Measurements from ENCODE around the gene PHB1.

PHB1 gene

GRCh38 chr17:49384951-49385350, 29.7 kb downstream of the PHB1 start:
- no peaks in the 10 kb centered on the region for H3K36me3 ChIP-seq (replicated peaks in 1 of 2; ENCODE audit: control insufficient read depth in 2 of 2, insufficient read depth in 2 of 2, low read length in 2 of 2)
- peaks cover under 1% of the 10 kb centered on the region in 2 donors for H3K4me1 ChIP-seq (ENCODE audit: control insufficient read depth in 2 of 2, insufficient read depth in 1 of 2, low read depth in 1 of 2, low read length in 2 of 2)
- no peak for DNase-seq (ENCODE audit: low spot score)
- H2BK15ac ChIP-seq (ENCODE audit: low read length) = no peak overlapping the region
- no peak overlapping the region for H2BK5ac ChIP-seq (ENCODE audit: low read length)
- no peaks in the 10 kb centered on the region for H3K9me3 ChIP-seq (replicated peaks in 1 of 2; ENCODE audit: control insufficient read depth in 2 of 2, insufficient read depth in 1 of 2, low read depth in 1 of 2, low read length in 2 of 2)
- no peaks in the 10 kb centered on the region for H3K79me1 ChIP-seq (ENCODE audit: low read depth, low read length)
- no peak overlapping the region for H3K4me2 ChIP-seq (ENCODE audit: insufficient read depth, low read length, poor library complexity, severe bottlenecking)
- no peak overlapping the region for H3K4ac ChIP-seq (ENCODE audit: low read length)
- no peak overlapping the region for H3K27ac ChIP-seq (replicated peaks; ENCODE audit: low read length)
- H4K91ac ChIP-seq (ENCODE audit: low read depth, low read length, poor library complexity) = no peak overlapping the region
- no peak overlapping the region for H3K23ac ChIP-seq (ENCODE audit: low read depth, low read length, poor library complexity)
- H2BK12ac ChIP-seq (ENCODE audit: low read length) = no peak overlapping the region
- H2AFZ ChIP-seq (ENCODE audit: low read length) = no peak overlapping the region
- H3K14ac ChIP-seq (ENCODE audit: low read length) = no peak overlapping the region
- no peak overlapping the region for H3K4me3 ChIP-seq (ENCODE audit: low read length in 2 of 2)
- H2AK5ac ChIP-seq (ENCODE audit: low read depth, low read length) = no peak overlapping the region
- no peak overlapping the region for H3K18ac ChIP-seq (ENCODE audit: low read length)
- no peak overlapping the region for H4K8ac ChIP-seq (ENCODE audit: low read depth, low read length)
- H2BK120ac ChIP-seq (ENCODE audit: low read depth, low read length) = no peak overlapping the region
- no CpG with 5 or more reads among the region's 4 CpGs for WGBS, 2 donors (ENCODE audit: extremely low coverage in 2 of 2, insufficient read length in 2 of 2, insufficient replicate concordance in 1 of 2)
- no peak overlapping the region for H3K9ac ChIP-seq (ENCODE audit: low read depth, low read length, poor library complexity)
- peaks cover 0 to 17% (median 0%) of the 10 kb centered on the region in 3 experiments for H3K27me3 ChIP-seq (ENCODE audit: control insufficient read depth in 3 of 3, insufficient read depth in 3 of 3, low read depth in 1 of 3, low read length in 3 of 3)

GRCh38 chr17:49383060-49383459, 31.6 kb downstream of the PHB1 start:
- no CpG with 5 or more reads among the region's 10 CpGs for WGBS, 2 donors (ENCODE audit: extremely low coverage in 2 of 2, insufficient read length in 2 of 2, insufficient replicate concordance in 1 of 2)

GRCh38 chr17:49382556-49382955, 32.1 kb downstream of the PHB1 start:
- H4K8ac ChIP-seq (ENCODE audit: low read depth, low read length) = no peak overlapping the region
- H2AK5ac ChIP-seq (ENCODE audit: low read depth, low read length) = no peak overlapping the region
- no peak overlapping the region for H2BK15ac ChIP-seq (ENCODE audit: low read length)
- no peaks in the 10 kb centered on the region for H3K36me3 ChIP-seq (replicated peaks in 1 of 2; ENCODE audit: control insufficient read depth in 2 of 2, insufficient read depth in 2 of 2, low read length in 2 of 2)
- no peak overlapping the region for H3K18ac ChIP-seq (ENCODE audit: low read length)
- no peak overlapping the region for H3K4ac ChIP-seq (ENCODE audit: low read length)
- no peak overlapping the region for H3K14ac ChIP-seq (ENCODE audit: low read length)
- no peak overlapping the region for H2BK120ac ChIP-seq (ENCODE audit: low read depth, low read length)
- no peak overlapping the region for H2AFZ ChIP-seq (ENCODE audit: low read length)
- no peak overlapping the region for H3K23ac ChIP-seq (ENCODE audit: low read depth, low read length, poor library complexity)
- no CpG with 5 or more reads among the region's 7 CpGs for WGBS, 2 donors (ENCODE audit: extremely low coverage in 2 of 2, insufficient read length in 2 of 2, insufficient replicate concordance in 1 of 2)
- H2BK12ac ChIP-seq (ENCODE audit: low read length) = no peak overlapping the region
- no peak overlapping the region for H2BK5ac ChIP-seq (ENCODE audit: low read length)
- no peaks in the 10 kb centered on the region for H3K9me3 ChIP-seq (replicated peaks in 1 of 2; ENCODE audit: control insufficient read depth in 2 of 2, insufficient read depth in 1 of 2, low read depth in 1 of 2, low read length in 2 of 2)
- DNase-seq (ENCODE audit: low spot score) = no peak
- no peaks in the 10 kb centered on the region for H3K79me1 ChIP-seq (ENCODE audit: low read depth, low read length)
- H4K91ac ChIP-seq (ENCODE audit: low read depth, low read length, poor library complexity) = no peak overlapping the region
- H3K27me3 ChIP-seq (ENCODE audit: control insufficient read depth in 3 of 3, insufficient read depth in 3 of 3, low read depth in 1 of 3, low read length in 3 of 3) = peaks cover 0 to 17% (median 0%) of the 10 kb centered on the region in 3 experiments
- H3K9ac ChIP-seq (ENCODE audit: low read depth, low read length, poor library complexity) = no peak overlapping the region
- no peak overlapping the region for H3K4me2 ChIP-seq (ENCODE audit: insufficient read depth, low read length, poor library complexity, severe bottlenecking)
- H3K4me3 ChIP-seq (ENCODE audit: low read length in 2 of 2) = no peak overlapping the region
- H3K27ac ChIP-seq (replicated peaks; ENCODE audit: low read length) = no peak overlapping the region
- no peaks in the 10 kb centered on the region for H3K4me1 ChIP-seq (ENCODE audit: control insufficient read depth in 2 of 2, insufficient read depth in 1 of 2, low read depth in 1 of 2, low read length in 2 of 2)

More at GRCh38 chr17:49383060-49383459, 31.6 kb downstream of the PHB1 start:
- H2AFZ ChIP-seq (ENCODE audit: low read length) = no peak overlapping the region
- peaks cover 0 to 17% (median 0%) of the 10 kb centered on the region in 3 experiments for H3K27me3 ChIP-seq (ENCODE audit: control insufficient read depth in 3 of 3, insufficient read depth in 3 of 3, low read depth in 1 of 3, low read length in 3 of 3)
- no peak overlapping the region for H2BK5ac ChIP-seq (ENCODE audit: low read length)
- H3K27ac ChIP-seq (replicated peaks; ENCODE audit: low read length) = no peak overlapping the region
- H3K4me2 ChIP-seq (ENCODE audit: insufficient read depth, low read length, poor library complexity, severe bottlenecking) = no peak overlapping the region
- H2BK12ac ChIP-seq (ENCODE audit: low read length) = no peak overlapping the region
- no peak overlapping the region for H4K91ac ChIP-seq (ENCODE audit: low read depth, low read length, poor library complexity)
- H2BK120ac ChIP-seq (ENCODE audit: low read depth, low read length) = no peak overlapping the region
- no peak overlapping the region for H2BK15ac ChIP-seq (ENCODE audit: low read length)
- no peaks in the 10 kb centered on the region for H3K79me1 ChIP-seq (ENCODE audit: low read depth, low read length)
- no peak for DNase-seq (ENCODE audit: low spot score)
- no peak overlapping the region for H3K23ac ChIP-seq (ENCODE audit: low read depth, low read length, poor library complexity)
- H3K4ac ChIP-seq (ENCODE audit: low read length) = no peak overlapping the region
- H3K9ac ChIP-seq (ENCODE audit: low read depth, low read length, poor library complexity) = no peak overlapping the region
- no peak overlapping the region for H2AK5ac ChIP-seq (ENCODE audit: low read depth, low read length)
- H3K4me1 ChIP-seq (ENCODE audit: control insufficient read depth in 2 of 2, insufficient read depth in 1 of 2, low read depth in 1 of 2, low read length in 2 of 2) = no peaks in the 10 kb centered on the region
- H4K8ac ChIP-seq (ENCODE audit: low read depth, low read length) = no peak overlapping the region
- H3K14ac ChIP-seq (ENCODE audit: low read length) = no peak overlapping the region
- H3K18ac ChIP-seq (ENCODE audit: low read length) = no peak overlapping the region
- no peak overlapping the region for H3K4me3 ChIP-seq (ENCODE audit: low read length in 2 of 2)
- H3K36me3 ChIP-seq (replicated peaks in 1 of 2; ENCODE audit: control insufficient read depth in 2 of 2, insufficient read depth in 2 of 2, low read length in 2 of 2) = no peaks in the 10 kb centered on the region
- no peaks in the 10 kb centered on the region for H3K9me3 ChIP-seq (replicated peaks in 1 of 2; ENCODE audit: control insufficient read depth in 2 of 2, insufficient read depth in 1 of 2, low read depth in 1 of 2, low read length in 2 of 2)

GRCh38 chr17:49381793-49382192, 32.9 kb downstream of the PHB1 start:
- H3K36me3 ChIP-seq (replicated peaks in 1 of 2; ENCODE audit: control insufficient read depth in 2 of 2, insufficient read depth in 2 of 2, low read length in 2 of 2) = no peaks in the 10 kb centered on the region
- H3K79me1 ChIP-seq (ENCODE audit: low read depth, low read length) = no peaks in the 10 kb centered on the region
- no peaks in the 10 kb centered on the region for H3K9me3 ChIP-seq (replicated peaks in 1 of 2; ENCODE audit: control insufficient read depth in 2 of 2, insufficient read depth in 1 of 2, low read depth in 1 of 2, low read length in 2 of 2)
- H2AK5ac ChIP-seq (ENCODE audit: low read depth, low read length) = no peak overlapping the region
- peaks cover 0 to 13% (median 0%) of the 10 kb centered on the region in 3 experiments for H3K27me3 ChIP-seq (ENCODE audit: control insufficient read depth in 3 of 3, insufficient read depth in 3 of 3, low read depth in 1 of 3, low read length in 3 of 3)
- no peak overlapping the region for H3K18ac ChIP-seq (ENCODE audit: low read length)
- H3K4me3 ChIP-seq (ENCODE audit: low read length in 2 of 2) = no peak overlapping the region
- H3K9ac ChIP-seq (ENCODE audit: low read depth, low read length, poor library complexity) = no peak overlapping the region
- H3K14ac ChIP-seq (ENCODE audit: low read length) = no peak overlapping the region
- no peak overlapping the region for H4K8ac ChIP-seq (ENCODE audit: low read depth, low read length)
- no peak overlapping the region for H4K91ac ChIP-seq (ENCODE audit: low read depth, low read length, poor library complexity)
- H2BK12ac ChIP-seq (ENCODE audit: low read length) = no peak overlapping the region
- WGBS, 2 donors (ENCODE audit: extremely low coverage in 2 of 2, insufficient read length in 2 of 2, insufficient replicate concordance in 1 of 2) = no CpG with 5 or more reads among the region's 5 CpGs
- H2BK15ac ChIP-seq (ENCODE audit: low read length) = no peak overlapping the region
- no peak overlapping the region for H2AFZ ChIP-seq (ENCODE audit: low read length)
- H2BK5ac ChIP-seq (ENCODE audit: low read length) = no peak overlapping the region
- H3K23ac ChIP-seq (ENCODE audit: low read depth, low read length, poor library complexity) = no peak overlapping the region
- no peak overlapping the region for H3K4ac ChIP-seq (ENCODE audit: low read length)
- H3K27ac ChIP-seq (replicated peaks; ENCODE audit: low read length) = no peak overlapping the region
- no peak overlapping the region for H3K4me2 ChIP-seq (ENCODE audit: insufficient read depth, low read length, poor library complexity, severe bottlenecking)
- no peaks in the 10 kb centered on the region for H3K4me1 ChIP-seq (ENCODE audit: control insufficient read depth in 2 of 2, insufficient read depth in 1 of 2, low read depth in 1 of 2, low read length in 2 of 2)
- H2BK120ac ChIP-seq (ENCODE audit: low read depth, low read length) = no peak overlapping the region
- no peak for DNase-seq (ENCODE audit: low spot score)

All from neuronal stem cell (in vitro differentiated cells).